H1 (cell line): ENCODE results near the gene ZNF700. TPM values are rescaled to one million over a fixed set of nuclear protein-coding genes. Genes with fewer than 3 reads are reported as not detected.

Experiments used
- CTCF ChIA-PET: fragments of 300-600 bp; sonication (Branson Sonifier 250); formaldehyde crosslinking; loops from one replicate; lab custom pipeline; 2021; ENCODE audit not compliant: partially characterized antibody; lab: Charles Lee
- POLR2A ChIA-PET: fragments of 300-600 bp; sonication (Branson Sonifier 250); formaldehyde crosslinking; loops from one replicate; lab custom pipeline; 2021; ENCODE audit warnings: inconsistent platforms; ENCODE audit not compliant: partially characterized antibody; lab: Charles Lee
- DNase-seq, 2 experiments: peaks; one replicate each; pipeline versions ENCODE4 v3.0.0 to v3.0.0-alpha.2; 2010 to 2022; ENCODE audit warnings: low spot score in 2 of 2, low read depth in 1 of 2, mixed read lengths in 1 of 2
- FAIRE-seq: peaks from 2 replicates; lab custom pipeline; 2011; peaks lifted over from hg19 to GRCh38; lab: Jason Lieb, UNC
- H2AFZ ChIP-seq: 2 replicates; pipeline ENCODE4 v1.8.1; 2012; ENCODE audit warnings: low read length, inconsistent platforms
- H2AK5ac ChIP-seq: 2 replicates; pipeline ENCODE4 v1.6.1; 2013; ENCODE audit warnings: low read depth, low read length
- H2BK120ac ChIP-seq: replicated peaks from 2 replicates; pipeline ENCODE3; 2013; ENCODE audit warnings: low read depth, low read length, inconsistent platforms
- H2BK12ac ChIP-seq: 2 replicates; pipeline ENCODE4 v1.6.1; 2013; ENCODE audit warnings: low read depth, low read length
- H2BK15ac ChIP-seq: 2 replicates; pipeline ENCODE4 v1.6.1; 2013; ENCODE audit warnings: low read length
- H2BK20ac ChIP-seq: 2 replicates; pipeline ENCODE4 v1.6.1; 2013; ENCODE audit warnings: low read length
- H2BK5ac ChIP-seq: 2 replicates; pipeline ENCODE4 v1.6.1; 2013; ENCODE audit warnings: low read depth, low read length
- H3K14ac ChIP-seq: 2 replicates; pipeline ENCODE4 v1.6.1; 2013; ENCODE audit warnings: inconsistent platforms; ENCODE audit not compliant: insufficient read length
- H3K18ac ChIP-seq: 2 replicates; pipeline ENCODE4 v1.6.1; 2013; ENCODE audit warnings: low read length; ENCODE audit errors: extremely low read depth
- H3K23ac ChIP-seq: 2 replicates; pipeline ENCODE4 v1.6.1; 2013; ENCODE audit warnings: inconsistent platforms; ENCODE audit not compliant: insufficient read length
- H3K23me2 ChIP-seq: 2 replicates; pipeline ENCODE4 v1.6.1; 2013; ENCODE audit warnings: low read depth, low read length
- H3K27ac ChIP-seq: 2 replicates; pipeline ENCODE4 v1.6.1; 2011; ENCODE audit warnings: low read depth, low read length, inconsistent platforms
- H3K27me3 ChIP-seq, 4 experiments: replicated peaks in 1 of 4; 1 replicate in 1 of 4; 2 replicates in 3 of 4; pipeline versions ENCODE4 v1.6.1 to v1.8.1; 2011 to 2013; ENCODE audit warnings: low read length in 3 of 4, mild to moderate bottlenecking in 3 of 4, inconsistent platforms in 2 of 4, mixed read lengths in 2 of 4, moderate library complexity in 1 of 4; ENCODE audit not compliant: control insufficient read depth in 3 of 4, insufficient read depth in 3 of 4; ENCODE audit errors: extremely low read depth in 1 of 4
- H3K36me3 ChIP-seq, 4 experiments: 2 replicates each; pipeline versions ENCODE4 v1.6.1 to v1.8.1; 2011 to 2013; ENCODE audit warnings: mild to moderate bottlenecking in 4 of 4, low read length in 3 of 4, moderate library complexity in 2 of 4, control low read depth in 1 of 4, inconsistent platforms in 1 of 4; ENCODE audit not compliant: insufficient read depth in 4 of 4, control insufficient read depth in 2 of 4
- H3K4ac ChIP-seq: replicated peaks from 2 replicates; pipeline ENCODE3; 2013; ENCODE audit warnings: low read length, low read depth, mixed read lengths, inconsistent platforms; ENCODE audit not compliant: insufficient read length
- H3K4me1 ChIP-seq, 4 experiments: replicated peaks in 1 of 4; 1 replicate in 1 of 4; 2 replicates in 3 of 4; pipeline versions ENCODE4 v1.6.1 to v1.8.1; 2011 to 2013; ENCODE audit warnings: low read length in 3 of 4, inconsistent platforms in 2 of 4, mixed read lengths in 1 of 4; ENCODE audit not compliant: insufficient read depth in 4 of 4, control insufficient read depth in 3 of 4
- H3K4me2 ChIP-seq, 2 experiments: 2 replicates each; pipeline versions ENCODE4 v1.6.1 to v1.8.1; 2011 to 2013; ENCODE audit warnings: low read depth in 2 of 2, low read length in 2 of 2, control low read depth in 1 of 2, inconsistent platforms in 1 of 2, mild to moderate bottlenecking in 1 of 2; ENCODE audit not compliant: insufficient read depth in 1 of 2
- H3K4me3 ChIP-seq, 4 experiments: fragments of 200-600, 300-600 bp in 1 of 4; sonication (generic), shearing (Covaris generic), sonication (Bioruptor Twin) in 1 of 4; 2 replicates each; pipeline versions ENCODE4 v1.5.1 to v1.8.1; 2011 to 2016; ENCODE audit warnings: low read length in 4 of 4, low read depth in 3 of 4, control low read depth in 2 of 4, inconsistent platforms in 2 of 4, mild to moderate bottlenecking in 2 of 4, mixed read lengths in 1 of 4, moderate library complexity in 1 of 4; ENCODE audit not compliant: insufficient read depth in 2 of 4; ENCODE audit errors: extremely low read depth in 1 of 4
- H3K56ac ChIP-seq: replicated peaks from 2 replicates; pipeline ENCODE3; 2013; ENCODE audit warnings: low read depth, mild to moderate bottlenecking, mixed read lengths, low read length, inconsistent platforms; ENCODE audit not compliant: insufficient read length
- H3K79me1 ChIP-seq: 2 replicates; pipeline ENCODE4 v1.6.1; 2013; ENCODE audit warnings: low read depth, low read length, control low read depth
- H3K79me2 ChIP-seq, 2 experiments: 2 replicates each; pipeline versions ENCODE4 v1.6.1 to v1.8.1; 2012 to 2013; ENCODE audit warnings: low read length in 2 of 2, mild to moderate bottlenecking in 2 of 2, inconsistent platforms in 1 of 2; ENCODE audit not compliant: insufficient read depth in 2 of 2, control insufficient read depth in 1 of 2
- H3K9ac ChIP-seq, 4 experiments: replicated peaks in 1 of 4; 1 replicate in 1 of 4; 2 replicates in 3 of 4; pipeline versions ENCODE4 v1.6.1 to v1.8.1; 2011 to 2013; ENCODE audit warnings: low read depth in 3 of 4, low read length in 3 of 4, control low read depth in 2 of 4, mild to moderate bottlenecking in 2 of 4, moderate library complexity in 2 of 4, inconsistent platforms in 1 of 4; ENCODE audit errors: extremely low read depth in 1 of 4
- H3K9me3 ChIP-seq, 2 experiments: 2 replicates each; pipeline versions ENCODE4 v1.6.1 to v1.8.1; 2012 to 2013; ENCODE audit warnings: mild to moderate bottlenecking in 2 of 2, moderate library complexity in 2 of 2, control low read depth in 1 of 2, inconsistent platforms in 1 of 2, low read depth in 1 of 2, low read length in 1 of 2, mixed read lengths in 1 of 2; ENCODE audit not compliant: insufficient read depth in 2 of 2
- H4K20me1 ChIP-seq, 2 experiments: replicated peaks in 1 of 2; 2 replicates each; pipeline versions ENCODE3 to v1.8.1; 2011 to 2013; ENCODE audit warnings: inconsistent platforms in 2 of 2, low read length in 2 of 2, mild to moderate bottlenecking in 1 of 2; ENCODE audit not compliant: insufficient read depth in 2 of 2, control insufficient read depth in 1 of 2
- H4K5ac ChIP-seq: 2 replicates; pipeline ENCODE4 v1.6.1; 2013; ENCODE audit warnings: low read length, low read depth, mixed read lengths, inconsistent platforms; ENCODE audit not compliant: insufficient read length
- H4K8ac ChIP-seq: 2 replicates; pipeline ENCODE4 v1.8.0; 2013; ENCODE audit warnings: mild to moderate bottlenecking, moderate library complexity, low read length, inconsistent platforms; ENCODE audit not compliant: insufficient read depth; ENCODE audit errors: extremely low read depth
- H4K91ac ChIP-seq: replicated peaks from 2 replicates; pipeline ENCODE3; 2013; ENCODE audit warnings: low read length, mixed read lengths, inconsistent platforms; ENCODE audit not compliant: insufficient read length
- ASH2L ChIP-seq: fragments of 200-600, 300-600 bp; sonication (generic); IDR thresholded peaks from one replicate; pipeline ENCODE4 v1.7.1; 2017; ENCODE audit warnings: low read length
- BCL11A ChIP-seq, 2 experiments: IDR thresholded peaks; one replicate each; pipeline ENCODE4 v1.6.1; 2011; ENCODE audit warnings: low read depth in 2 of 2, low read length in 2 of 2, mild to moderate bottlenecking in 2 of 2
- CHD2 ChIP-seq: IDR thresholded peaks from 2 replicates; pipeline ENCODE4 v1.6.1; 2012; ENCODE audit warnings: low read length, improper control_type of control experiment
- EGR1 ChIP-seq: IDR thresholded peaks from 2 replicates; pipeline ENCODE4 v1.6.1; 2011; ENCODE audit warnings: low read depth, low read length, borderline replicate concordance
- FOSL1 ChIP-seq: IDR thresholded peaks from 2 replicates; pipeline ENCODE4 v1.6.1; 2011; ENCODE audit warnings: mild to moderate bottlenecking, low read depth, low read length, moderate library complexity; ENCODE audit not compliant: insufficient read depth
- GABPA ChIP-seq: IDR thresholded peaks from 2 replicates; pipeline ENCODE4 v1.6.1; 2011; ENCODE audit warnings: mild to moderate bottlenecking, low read length, moderate library complexity, borderline replicate concordance; ENCODE audit not compliant: insufficient read depth
- NANOG ChIP-seq: IDR thresholded peaks from 2 replicates; pipeline ENCODE4 v1.6.1; 2011; ENCODE audit warnings: low read length, low read depth, mild to moderate bottlenecking, inconsistent platforms; ENCODE audit not compliant: insufficient read depth, poor library complexity, severe bottlenecking
- RAD21 ChIP-seq, 2 experiments: IDR thresholded peaks in 1 of 2; conservative IDR thresholded peaks in 1 of 2; 2 replicates each; pipeline ENCODE4 v1.6.1; 2011; ENCODE audit warnings: low read depth in 2 of 2, low read length in 2 of 2, improper control_type of control experiment in 1 of 2, inconsistent platforms in 1 of 2, mild to moderate bottlenecking in 1 of 2, moderate library complexity in 1 of 2
- SIN3A ChIP-seq, 2 experiments: IDR thresholded peaks in 1 of 2; conservative IDR thresholded peaks in 1 of 2; 2 replicates each; pipeline ENCODE4 v1.6.1; 2011 to 2012; ENCODE audit warnings: low read length in 2 of 2, improper control_type of control experiment in 1 of 2, low read depth in 1 of 2, mild to moderate bottlenecking in 1 of 2
- SIRT6 ChIP-seq: IDR thresholded peaks from one replicate; pipeline ENCODE4 v1.7.1; 2012; ENCODE audit warnings: low read length, inconsistent platforms
- TBP ChIP-seq: IDR thresholded peaks from 2 replicates; pipeline ENCODE4 v1.6.1; 2011; ENCODE audit warnings: low read depth, low read length, improper control_type of control experiment
- WGBS, 2 experiments: shearing (Covaris generic) in 1 of 2; methylation state at CpG; one replicate each; pipeline versions ENCODE4 v1.1.6 to v1.1.7; 2013 to 2015; ENCODE audit warnings: low lambda C conversion rate in 2 of 2, mixed read lengths in 2 of 2, inconsistent platforms in 1 of 2, low coverage in 1 of 2, missing lambda C conversion rate in 1 of 2; ENCODE audit not compliant: insufficient replicate concordance in 2 of 2, insufficient coverage in 1 of 2, insufficient read length in 1 of 2; ENCODE audit errors: extremely low coverage in 1 of 2, missing lambda C conversion rate in 1 of 2; 5-methylcytosine and 5-hydroxymethylcytosine counted together
- polyA plus RNA-seq, 7 experiments: library from polyadenylated mRNA; depleted of rRNA in 3 of 7; stranded (reverse) in 5 of 7; unstranded in 2 of 7; fragments of >200 nt in 5 of 7; fragments of 200-250 nt in 2 of 7; gene quantifications; 1 replicate in 5 of 7; 2 replicates in 1 of 7; 4 replicates in 1 of 7; pipeline versions ENCODE4 v1.2.1 to v1.2.3, GENCODE V29; 2011 to 2013; ENCODE audit warnings: missing spikeins in 2 of 7, mixed read lengths in 2 of 7
- total RNA-seq: library from RNA; stranded (reverse); fragmentation: NEBNext Ultra II Directional; extraction: Animal tissue kit (Norgen Biotek cat#: 25700); gene quantifications from 2 replicates; pipeline ENCODE4 v1.2.1, GENCODE V29; 2021
- TF ChIP-seq, protein P1 (sequence below): IDR thresholded peaks from 2 replicates; pipeline ENCODE4 v1.6.1; 2012; ENCODE audit warnings: inconsistent platforms
- TF ChIP-seq, protein P2 (sequence below): IDR thresholded peaks from 2 replicates; pipeline ENCODE4 v1.6.1; 2012; ENCODE audit warnings: inconsistent platforms

Gene ZNF700
- total and polyA plus RNA-seq, 2 of the 8 experiments (the other 6 are each of a cell fraction or from before 2014, with no cell fraction given), result 3.0 to 10.5 TPM

DNA sequence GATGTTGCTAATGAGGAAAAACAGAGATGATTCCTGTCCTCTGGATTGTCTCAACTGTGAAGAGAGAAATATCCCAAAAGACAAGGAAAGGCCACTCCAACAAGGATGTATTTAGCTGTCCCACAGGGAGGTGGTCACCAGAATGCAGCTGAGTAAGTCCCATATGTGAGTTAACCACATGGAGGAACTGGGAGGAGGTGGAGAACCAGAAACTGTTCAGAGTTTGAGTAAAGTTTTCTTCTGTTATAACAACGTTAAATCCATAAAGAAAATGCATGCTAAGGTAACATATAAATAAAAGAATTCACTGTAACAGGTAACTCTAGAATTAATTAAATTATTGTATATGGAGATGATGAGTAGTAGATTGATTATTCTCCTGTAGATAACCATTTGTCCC lies 45.3 kb downstream of the ZNF700 start:
- peaks cover 2% of the 10 kb centered on the region; the same call in 1 of the 2 replicates for H3K23me2 ChIP-seq
- peaks cover 3 to 6% of the 10 kb centered on the region in 2 experiments; a peak in 1 of 4 replicates for H3K9me3 ChIP-seq
- H3K79me1 ChIP-seq, result no peaks in the 10 kb centered on the region
- H2BK5ac ChIP-seq, result no peak overlapping the region
- H3K27me3 ChIP-seq, result peaks cover 0 to 13% (median 7%) of the 10 kb centered on the region in 4 experiments; a peak in 5 of 7 replicates
- no peak overlapping the region for H3K4me2 ChIP-seq
- no peak overlapping the region for H2BK20ac ChIP-seq
- no peak for DNase-seq
- H3K79me2 ChIP-seq, result no peaks in the 10 kb centered on the region
- CTCF ChIA-PET, result no interaction called here
- no peak overlapping the region for H3K27ac ChIP-seq
- FAIRE-seq, result no peak
- no peak overlapping the region for H2BK12ac ChIP-seq
- POLR2A ChIA-PET, result no interaction called here
- 68% methylated on average over 1 of the region's 1 CpG; no CpG with 5 or more reads in 1 of the 2 experiments for WGBS, 2 experiments
- H2AFZ ChIP-seq, result no peak overlapping the region
- no peak overlapping the region for H3K9ac ChIP-seq
- no peak overlapping the region for H3K18ac ChIP-seq
- H3K14ac ChIP-seq, result no peak overlapping the region
- no peak overlapping the region for H4K8ac ChIP-seq
- no peak overlapping the region for H3K4me3 ChIP-seq
- H3K36me3 ChIP-seq, result no peaks in the 10 kb centered on the region
- no peak overlapping the region for H4K91ac ChIP-seq
- no peak overlapping the region for H3K23ac ChIP-seq
- H2BK120ac ChIP-seq, result no peak overlapping the region
- H3K4me1 ChIP-seq, result no peaks in the 10 kb centered on the region
- H2AK5ac ChIP-seq, result no peak overlapping the region
- H3K56ac ChIP-seq, result no peak overlapping the region
- no peak overlapping the region for H2BK15ac ChIP-seq
- no peak overlapping the region for H4K5ac ChIP-seq
- H4K20me1 ChIP-seq, result no peaks in the 10 kb centered on the region
- H3K4ac ChIP-seq, result no peak overlapping the region
- TF ChIP-seq GABPA, result no peak
- TF ChIP-seq SIRT6, result no peak
- TF ChIP-seq BCL11A (IDR thresholded peaks at IDR 0.05; ENCODE audit: low read depth in 2 of 2, low read length in 2 of 2), result no peak
- no peak for TF ChIP-seq SIN3A (conservative IDR thresholded peaks at IDR 0.05 in 1 of 2, IDR thresholded peaks at IDR 0.05 in 1 of 2; ENCODE audit: low read depth in 1 of 2, low read length in 2 of 2)
- TF ChIP-seq FOSL1, result no peak
- TF ChIP-seq TBP, result no peak
- TF ChIP-seq, protein P1, sequence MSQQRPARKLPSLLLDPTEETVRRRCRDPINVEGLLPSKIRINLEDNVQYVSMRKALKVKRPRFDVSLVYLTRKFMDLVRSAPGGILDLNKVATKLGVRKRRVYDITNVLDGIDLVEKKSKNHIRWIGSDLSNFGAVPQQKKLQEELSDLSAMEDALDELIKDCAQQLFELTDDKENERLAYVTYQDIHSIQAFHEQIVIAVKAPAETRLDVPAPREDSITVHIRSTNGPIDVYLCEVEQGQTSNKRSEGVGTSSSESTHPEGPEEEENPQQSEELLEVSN, result no peak
- TF ChIP-seq RAD21 (IDR thresholded peaks at IDR 0.05 in 1 of 2, conservative IDR thresholded peaks at IDR 0.05 in 1 of 2; ENCODE audit: low read depth in 2 of 2, low read length in 2 of 2), result no peak
- TF ChIP-seq, protein P2, sequence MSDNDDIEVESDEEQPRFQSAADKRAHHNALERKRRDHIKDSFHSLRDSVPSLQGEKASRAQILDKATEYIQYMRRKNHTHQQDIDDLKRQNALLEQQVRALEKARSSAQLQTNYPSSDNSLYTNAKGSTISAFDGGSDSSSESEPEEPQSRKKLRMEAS, result no peak
- no peak for TF ChIP-seq EGR1
- no peak for TF ChIP-seq NANOG
- TF ChIP-seq CHD2, result no peak
- TF ChIP-seq ASH2L, result no peak
